Transverse colon (tissue), 4 donors: ENCODE results near the gene VWA3B.

Source experiments
- CTCF ChIP-seq, 5 experiments: fragments of 200-600 bp in 3 of 5; fragments of 450-650 bp in 2 of 5; sonication (generic) in 3 of 5; IDR thresholded peaks; 1 replicate in 2 of 5; 2 replicates in 3 of 5; pipeline ENCODE4 v1.5.1; 2016 to 2017; ENCODE audit warnings: antibody characterized with exemption in 5 of 5, inconsistent platforms in 3 of 5, mild to moderate bottlenecking in 2 of 5, moderate library complexity in 1 of 5
- POLR2A ChIP-seq: fragments of 450-650 bp; IDR thresholded peaks from one replicate; pipeline ENCODE4 v1.6.1; 2016; ENCODE audit warnings: antibody characterized with exemption, mild to moderate bottlenecking, moderate library complexity
- POLR2AphosphoS5 ChIP-seq, 3 donors: sonication (generic); formaldehyde crosslinking; IDR thresholded peaks; one replicate each; pipeline ENCODE4 v1.6.1; 2016; ENCODE audit warnings: antibody characterized with exemption in 3 of 3

GRCh38 chr2:98065808-98066207 is 21.2 kb upstream of the VWA3B start:
- TF ChIP-seq CTCF (IDR thresholded peaks at IDR 0.05) (no peak), POLR2A (no peak), POLR2AphosphoS5 (IDR thresholded peaks at IDR 0.05) (no peak)
